Parathyroid adenoma (tissue), 2 donors: Measurements from ENCODE around the gene SPATA18.

ENCODE experiments used
- H2AFZ ChIP-seq: fragments of 300-600 bp; sonication (generic); one replicate; pipeline ENCODE4 v1.7.0; 2017; ENCODE audit warnings: antibody characterized with exemption, mild to moderate bottlenecking
- H3K27ac ChIP-seq: fragments of 300-600 bp; sonication (generic); one replicate; pipeline ENCODE4 v1.7.0; 2017
- H3K27me3 ChIP-seq: fragments of 300-600 bp; sonication (generic); one replicate; pipeline ENCODE4 v1.7.0; 2017; ENCODE audit warnings: low read length; ENCODE audit not compliant: control insufficient read depth, insufficient read depth
- H3K36me3 ChIP-seq: fragments of 300-600 bp; sonication (generic); one replicate; pipeline ENCODE4 v1.7.0; 2017; ENCODE audit warnings: low read length; ENCODE audit not compliant: control insufficient read depth, insufficient read depth
- H3K4me1 ChIP-seq: fragments of 300-600 bp; sonication (generic); one replicate; pipeline ENCODE4 v1.7.0; 2017; ENCODE audit warnings: control low read depth
- H3K4me2 ChIP-seq: fragments of 300-600 bp; sonication (generic); one replicate; pipeline ENCODE4 v1.7.0; 2017; ENCODE audit warnings: low read length
- H3K4me3 ChIP-seq: fragments of 300-600 bp; sonication (generic); one replicate; pipeline ENCODE4 v1.7.0; 2017; ENCODE audit warnings: low read depth, low read length
- H3K79me2 ChIP-seq: fragments of 300-600 bp; sonication (generic); one replicate; pipeline ENCODE4 v1.7.0; 2017; ENCODE audit warnings: control low read depth
- H3K9ac ChIP-seq: fragments of 300-600 bp; sonication (generic); one replicate; pipeline ENCODE4 v1.7.0; 2017; ENCODE audit warnings: mild to moderate bottlenecking
- H3K9me3 ChIP-seq: fragments of 300-600 bp; sonication (generic); one replicate; pipeline ENCODE4 v1.7.0; 2017; ENCODE audit warnings: low read length; ENCODE audit not compliant: control insufficient read depth
- CTCF ChIP-seq: fragments of 300-600 bp; sonication (generic); IDR thresholded peaks from one replicate; pipeline ENCODE4 v1.7.0; 2017; ENCODE audit warnings: antibody characterized with exemption, mild to moderate bottlenecking
- donor health status: primary hyperparathyroidism.

SPATA18 gene

GRCh38 chr4:52038103-52038912 is 12.8 kb upstream of the SPATA18 start, which contains the start of gene SGCB:
Gene SGCB (minus strand): TSS chr4:52038299. CDS start chr4:52038259, 40 bp downstream.
- H3K9ac ChIP-seq, result no peak within 1 kb of the TSS
- H3K27ac ChIP-seq, result peak within 1 kb of the TSS; percentile 53
- H3K79me2 ChIP-seq, result peaks cover 4% of the 10 kb centered on the region
- H3K36me3 ChIP-seq, result no peaks in the 10 kb centered on the region
- no peaks in the 10 kb centered on the region for H3K9me3 ChIP-seq
- H3K27me3 ChIP-seq, result no peaks in the 10 kb centered on the region
- TF ChIP-seq CTCF, result no peak
- H3K4me1 ChIP-seq, result peaks cover 6% of the 10 kb centered on the region
- peak within 1 kb of the TSS; percentile 86 for H3K4me2 ChIP-seq
- peak within 1 kb of the TSS; percentile 93 for H2AFZ ChIP-seq
- peak within 1 kb of the TSS; percentile 63 for H3K4me3 ChIP-seq

GRCh38 chr4:52045028-52045427 is 6.1 kb upstream of the SPATA18 start:
- Histone ChIP-seq H3K4me3 (no peak overlapping the region), H3K4me2 (no peak overlapping the region), H3K36me3 (no peaks in the 10 kb centered on the region), H3K79me2 (no peaks in the 10 kb centered on the region), H3K4me1 (no peaks in the 10 kb centered on the region), H3K9ac (no peak overlapping the region), H2AFZ (no peak overlapping the region), H3K27me3 (no peaks in the 10 kb centered on the region), H3K9me3 (no peaks in the 10 kb centered on the region), H3K27ac (no peak overlapping the region)
- no peak for TF ChIP-seq CTCF

GRCh38 chr4:52049266-52049665 is 1.8 kb upstream of the SPATA18 start:
- Histone ChIP-seq H3K9ac (no peak overlapping the region), H3K27me3 (no peaks in the 10 kb centered on the region), H2AFZ (no peak overlapping the region)

GRCh38 chr4:52051615-52052474 is 741 bp downstream of the SPATA18 start:
- H3K4me1 ChIP-seq, result no peaks in the 10 kb centered on the region
- H3K4me3 ChIP-seq, result peak overlapping the region; percentile 70
- no peaks in the 10 kb centered on the region for H3K36me3 ChIP-seq
- H3K79me2 ChIP-seq, result no peaks in the 10 kb centered on the region
- no peaks in the 10 kb centered on the region for H3K9me3 ChIP-seq
- peak overlapping the region; percentile 36 for H3K27ac ChIP-seq
- no peak overlapping the region for H3K9ac ChIP-seq
- H3K4me2 ChIP-seq, result peak overlapping the region; percentile 95
- peak overlapping the region; percentile 83 for H2AFZ ChIP-seq
- H3K27me3 ChIP-seq, result no peaks in the 10 kb centered on the region
- TF ChIP-seq CTCF, result no peak

More at GRCh38 chr4:52049266-52049665, 1.8 kb upstream of the SPATA18 start:
- Histone ChIP-seq H3K36me3 (no peaks in the 10 kb centered on the region), H3K4me3 (no peak overlapping the region), H3K4me2 (no peak overlapping the region), H3K27ac (no peak overlapping the region), H3K79me2 (no peaks in the 10 kb centered on the region), H3K9me3 (no peaks in the 10 kb centered on the region), H3K4me1 (no peaks in the 10 kb centered on the region)
- TF ChIP-seq CTCF, result no peak
